HepG2 (cell line): ENCODE measurements around the gene DNLZ. TPM values are rescaled to one million over a fixed set of nuclear protein-coding genes. Genes with fewer than 3 reads are reported as not detected.

ENCODE experiments used
- CREB1 ChIP-seq, 2 experiments: fragments of 450-650 bp in 1 of 2; IDR thresholded peaks; 2 replicates each; pipeline ENCODE4 v1.6.1; 2016 to 2017; ENCODE audit warnings: control low read depth in 1 of 2, mild to moderate bottlenecking in 1 of 2, missing compliant biosample characterization in 1 of 2, missing genetic modification characterization in 1 of 2
- MIXL1 ChIP-seq: IDR thresholded peaks from 2 replicates; pipeline ENCODE4 v1.6.1; 2016
- PHF21A ChIP-seq: sonication (generic); formaldehyde crosslinking; IDR thresholded peaks from 2 replicates; pipeline ENCODE4 v1.5.0; 2020; ENCODE audit warnings: mild to moderate bottlenecking, missing genetic modification reagents
- RELA ChIP-seq: sonication (generic); formaldehyde crosslinking; IDR thresholded peaks from 2 replicates; pipeline ENCODE4 v1.4.0; 2020; ENCODE audit warnings: missing genetic modification reagents
- REPIN1 ChIP-seq: sonication (generic); formaldehyde crosslinking; IDR thresholded peaks from 2 replicates; pipeline ENCODE4 v1.8.0; 2022; ENCODE audit warnings: missing genetic modification reagents, low read depth, mild to moderate bottlenecking, borderline replicate concordance
- RORA ChIP-seq: sonication (generic); formaldehyde crosslinking; IDR thresholded peaks from 2 replicates; pipeline ENCODE4 v1.5.0; 2020; ENCODE audit warnings: mild to moderate bottlenecking, missing genetic modification reagents, moderate library complexity
- TP53 ChIP-seq: sonication (generic); formaldehyde crosslinking; conservative IDR thresholded peaks from 2 replicates; pipeline ENCODE4 v1.4.0; 2020; ENCODE audit warnings: missing genetic modification reagents
- YEATS2 ChIP-seq: sonication (generic); formaldehyde crosslinking; IDR thresholded peaks from 2 replicates; pipeline ENCODE4 v1.4.0; 2020; ENCODE audit warnings: missing genetic modification reagents, borderline replicate concordance
- ZFP82 ChIP-seq: sonication (generic); formaldehyde crosslinking; IDR thresholded peaks from 2 replicates; pipeline ENCODE4 v1.5.1; 2020; ENCODE audit warnings: mild to moderate bottlenecking, missing genetic modification reagents, borderline replicate concordance
- ZNF264 ChIP-seq: sonication (generic); formaldehyde crosslinking; IDR thresholded peaks from 2 replicates; pipeline ENCODE4 v1.4.0; 2020; ENCODE audit warnings: missing genetic modification reagents
- ZNF652 ChIP-seq: IDR thresholded peaks from 2 replicates; pipeline ENCODE4 v1.6.1; 2016; ENCODE audit warnings: low read depth, borderline replicate concordance
- ZNF720 ChIP-seq: sonication (generic); formaldehyde crosslinking; IDR thresholded peaks from 2 replicates; pipeline ENCODE4 v1.4.0; 2020; ENCODE audit warnings: missing genetic modification reagents
- ZNF749 ChIP-seq: sonication (generic); formaldehyde crosslinking; IDR thresholded peaks from 2 replicates; pipeline ENCODE4 v1.8.0; 2022; ENCODE audit warnings: mild to moderate bottlenecking, missing genetic modification reagents, moderate library complexity, borderline replicate concordance
- ZNF788 ChIP-seq: sonication (generic); formaldehyde crosslinking; IDR thresholded peaks from 2 replicates; pipeline ENCODE4 v1.5.0; 2020; ENCODE audit warnings: mild to moderate bottlenecking, missing genetic modification reagents, borderline replicate concordance
- ZNF850 ChIP-seq: sonication (generic); formaldehyde crosslinking; conservative IDR thresholded peaks from 2 replicates; pipeline ENCODE4 v1.9.0; 2021; ENCODE audit warnings: mild to moderate bottlenecking, missing genetic modification reagents
- ZSCAN20 ChIP-seq: sonication (generic); formaldehyde crosslinking; IDR thresholded peaks from 2 replicates; pipeline ENCODE4 v1.4.0; 2020; ENCODE audit warnings: missing genetic modification reagents, mild to moderate bottlenecking, borderline replicate concordance
- polyA plus RNA-seq, 8 experiments: library from polyadenylated mRNA; depleted of rRNA in 3 of 8; stranded (reverse) in 7 of 8; unstranded in 1 of 8; fragments of >200 nt; fragmentation: Illumina TruSeq in 4 of 8; extraction: Trizol in 4 of 8; gene quantifications; 2 replicates each; pipeline versions ENCODE4 v1.2.1 to v1.2.3, GENCODE V29; 2011 to 2016; ENCODE audit warnings: low read depth in 4 of 8, missing spikeins in 1 of 8, mixed read lengths in 1 of 8; ENCODE audit not compliant: insufficient read depth in 1 of 8
- total RNA-seq, 5 experiments: library from RNA; depleted of rRNA; stranded (reverse); fragments of >200 nt; fragmentation: Illumina TruSeq; extraction: Trizol; gene quantifications; 2 replicates each; pipeline ENCODE4 v1.2.3, GENCODE V29; 2016; ENCODE audit warnings: low read depth in 1 of 5
- TF ChIP-seq, protein P1 (sequence below): sonication (generic); formaldehyde crosslinking; IDR thresholded peaks from 2 replicates; pipeline ENCODE4 v1.4.0; 2020; ENCODE audit warnings: missing genetic modification reagents
- TF ChIP-seq, protein P2 (sequence below): sonication (generic); formaldehyde crosslinking; IDR thresholded peaks from 2 replicates; pipeline ENCODE4 v1.4.0; 2020; ENCODE audit warnings: missing genetic modification reagents, mild to moderate bottlenecking, borderline replicate concordance
- TF ChIP-seq, protein P3 (sequence below): sonication (generic); formaldehyde crosslinking; IDR thresholded peaks from 2 replicates; pipeline ENCODE4 v1.4.0; 2020; ENCODE audit warnings: missing genetic modification reagents

Gene DNLZ
- total and polyA plus RNA-seq, 2 of the 13 experiments (the other 11 are each of a cell fraction or from before 2014, with no cell fraction given): 3.4 to 8.0 TPM

DNA sequence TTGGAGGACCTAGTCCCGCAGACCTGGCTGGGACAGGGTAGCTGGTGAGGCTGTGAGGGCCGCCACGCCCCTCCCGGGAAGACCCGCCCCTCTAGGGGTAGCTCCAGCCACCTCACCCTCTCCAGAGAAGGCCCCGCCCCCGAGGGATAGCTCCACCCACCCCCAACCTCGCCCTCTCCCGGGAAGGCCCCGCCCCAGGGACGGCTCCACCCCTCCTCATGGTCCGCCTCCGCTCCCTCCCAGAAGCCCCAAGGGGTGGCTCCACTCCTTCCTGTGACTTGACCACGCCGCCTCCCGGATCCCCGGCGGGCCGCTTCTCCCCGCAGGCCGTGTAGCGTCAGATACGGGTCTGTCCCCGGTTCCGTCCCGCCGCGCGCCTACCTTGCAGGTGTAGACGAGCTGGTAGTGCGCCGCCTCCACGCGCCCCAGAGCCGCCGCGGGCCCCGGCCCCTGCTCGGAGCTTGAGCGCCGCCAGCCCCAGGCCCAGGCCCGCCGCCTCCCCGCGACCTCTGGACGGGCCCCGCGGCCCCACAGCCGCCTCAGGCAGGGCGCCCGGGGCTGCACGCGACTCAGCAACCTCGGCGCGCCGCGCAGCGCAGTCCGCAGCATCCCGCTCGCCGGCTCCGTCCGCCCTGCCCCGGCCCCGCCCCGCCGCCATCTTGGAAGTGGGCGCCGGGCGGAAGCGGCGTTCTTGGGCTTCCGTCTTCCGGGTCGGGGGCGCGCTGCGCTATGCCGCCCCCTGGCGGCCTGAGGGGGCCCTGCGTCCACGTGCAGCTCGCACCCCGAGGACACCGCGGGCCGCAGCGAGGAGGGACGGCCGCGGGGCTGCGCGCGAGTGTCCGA lies at the start of gene DNLZ (continued):
- TF ChIP-seq TP53: no peak
- TF ChIP-seq RORA (CRISPR knock-in tag): no peak
- no peak for TF ChIP-seq RELA
- TF ChIP-seq ZNF749 (CRISPR knock-in tag): peak; percentile 69; the same call in 1 of the 2 replicates
- TF ChIP-seq ZNF850: 0 out of 2 replicates have a peak, but pooled peaks have one; percentile 33
- TF ChIP-seq MIXL1 (CRISPR knock-in tag): 0 out of 2 replicates have a peak, but pooled peaks have one; percentile 23
- TF ChIP-seq ZNF652: no peak
- peak; percentile 29; the same call in 1 of the 2 replicates for TF ChIP-seq ZSCAN20 (CRISPR knock-in tag)
- TF ChIP-seq ZNF264 (CRISPR knock-in tag): no peak
- TF ChIP-seq, protein P1, sequence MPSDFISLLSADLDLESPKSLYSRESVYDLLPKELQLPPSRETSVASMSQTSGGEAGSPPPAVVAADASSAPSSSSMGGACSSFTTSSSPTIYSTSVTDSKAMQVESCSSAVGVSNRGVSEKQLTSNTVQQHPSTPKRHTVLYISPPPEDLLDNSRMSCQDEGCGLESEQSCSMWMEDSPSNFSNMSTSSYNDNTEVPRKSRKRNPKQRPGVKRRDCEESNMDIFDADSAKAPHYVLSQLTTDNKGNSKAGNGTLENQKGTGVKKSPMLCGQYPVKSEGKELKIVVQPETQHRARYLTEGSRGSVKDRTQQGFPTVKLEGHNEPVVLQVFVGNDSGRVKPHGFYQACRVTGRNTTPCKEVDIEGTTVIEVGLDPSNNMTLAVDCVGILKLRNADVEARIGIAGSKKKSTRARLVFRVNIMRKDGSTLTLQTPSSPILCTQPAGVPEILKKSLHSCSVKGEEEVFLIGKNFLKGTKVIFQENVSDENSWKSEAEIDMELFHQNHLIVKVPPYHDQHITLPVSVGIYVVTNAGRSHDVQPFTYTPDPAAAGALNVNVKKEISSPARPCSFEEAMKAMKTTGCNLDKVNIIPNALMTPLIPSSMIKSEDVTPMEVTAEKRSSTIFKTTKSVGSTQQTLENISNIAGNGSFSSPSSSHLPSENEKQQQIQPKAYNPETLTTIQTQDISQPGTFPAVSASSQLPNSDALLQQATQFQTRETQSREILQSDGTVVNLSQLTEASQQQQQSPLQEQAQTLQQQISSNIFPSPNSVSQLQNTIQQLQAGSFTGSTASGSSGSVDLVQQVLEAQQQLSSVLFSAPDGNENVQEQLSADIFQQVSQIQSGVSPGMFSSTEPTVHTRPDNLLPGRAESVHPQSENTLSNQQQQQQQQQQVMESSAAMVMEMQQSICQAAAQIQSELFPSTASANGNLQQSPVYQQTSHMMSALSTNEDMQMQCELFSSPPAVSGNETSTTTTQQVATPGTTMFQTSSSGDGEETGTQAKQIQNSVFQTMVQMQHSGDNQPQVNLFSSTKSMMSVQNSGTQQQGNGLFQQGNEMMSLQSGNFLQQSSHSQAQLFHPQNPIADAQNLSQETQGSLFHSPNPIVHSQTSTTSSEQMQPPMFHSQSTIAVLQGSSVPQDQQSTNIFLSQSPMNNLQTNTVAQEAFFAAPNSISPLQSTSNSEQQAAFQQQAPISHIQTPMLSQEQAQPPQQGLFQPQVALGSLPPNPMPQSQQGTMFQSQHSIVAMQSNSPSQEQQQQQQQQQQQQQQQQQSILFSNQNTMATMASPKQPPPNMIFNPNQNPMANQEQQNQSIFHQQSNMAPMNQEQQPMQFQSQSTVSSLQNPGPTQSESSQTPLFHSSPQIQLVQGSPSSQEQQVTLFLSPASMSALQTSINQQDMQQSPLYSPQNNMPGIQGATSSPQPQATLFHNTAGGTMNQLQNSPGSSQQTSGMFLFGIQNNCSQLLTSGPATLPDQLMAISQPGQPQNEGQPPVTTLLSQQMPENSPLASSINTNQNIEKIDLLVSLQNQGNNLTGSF: peak; percentile 71; the same call in 1 of the 2 replicates
- no peak for TF ChIP-seq ZFP82 (CRISPR knock-in tag)
- TF ChIP-seq YEATS2 (CRISPR knock-in tag): peak; percentile 56; the same call in 1 of the 2 replicates
- TF ChIP-seq ZNF720 (CRISPR knock-in tag): no peak
- TF ChIP-seq, protein P2, sequence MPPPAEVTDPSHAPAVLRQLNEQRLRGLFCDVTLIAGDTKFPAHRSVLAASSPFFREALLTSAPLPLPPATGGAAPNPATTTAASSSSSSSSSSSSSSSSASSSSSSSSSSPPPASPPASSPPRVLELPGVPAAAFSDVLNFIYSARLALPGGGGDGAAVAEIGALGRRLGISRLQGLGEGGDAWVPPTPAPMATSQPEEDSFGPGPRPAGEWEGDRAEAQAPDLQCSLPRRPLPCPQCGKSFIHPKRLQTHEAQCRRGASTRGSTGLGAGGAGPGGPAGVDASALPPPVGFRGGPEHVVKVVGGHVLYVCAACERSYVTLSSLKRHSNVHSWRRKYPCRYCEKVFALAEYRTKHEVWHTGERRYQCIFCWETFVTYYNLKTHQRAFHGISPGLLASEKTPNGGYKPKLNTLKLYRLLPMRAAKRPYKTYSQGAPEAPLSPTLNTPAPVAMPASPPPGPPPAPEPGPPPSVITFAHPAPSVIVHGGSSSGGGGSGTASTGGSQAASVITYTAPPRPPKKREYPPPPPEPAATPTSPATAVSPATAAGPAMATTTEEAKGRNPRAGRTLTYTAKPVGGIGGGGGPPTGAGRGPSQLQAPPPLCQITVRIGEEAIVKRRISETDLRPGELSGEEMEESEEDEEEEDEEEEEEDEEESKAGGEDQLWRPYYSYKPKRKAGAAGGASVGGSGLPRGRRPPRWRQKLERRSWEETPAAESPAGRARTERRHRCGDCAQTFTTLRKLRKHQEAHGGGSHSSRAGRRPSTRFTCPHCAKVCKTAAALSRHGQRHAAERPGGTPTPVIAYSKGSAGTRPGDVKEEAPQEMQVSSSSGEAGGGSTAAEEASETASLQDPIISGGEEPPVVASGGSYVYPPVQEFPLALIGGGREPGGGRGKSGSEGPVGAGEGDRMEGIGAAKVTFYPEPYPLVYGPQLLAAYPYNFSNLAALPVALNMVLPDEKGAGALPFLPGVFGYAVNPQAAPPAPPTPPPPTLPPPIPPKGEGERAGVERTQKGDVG: no peak
- TF ChIP-seq, protein P3, sequence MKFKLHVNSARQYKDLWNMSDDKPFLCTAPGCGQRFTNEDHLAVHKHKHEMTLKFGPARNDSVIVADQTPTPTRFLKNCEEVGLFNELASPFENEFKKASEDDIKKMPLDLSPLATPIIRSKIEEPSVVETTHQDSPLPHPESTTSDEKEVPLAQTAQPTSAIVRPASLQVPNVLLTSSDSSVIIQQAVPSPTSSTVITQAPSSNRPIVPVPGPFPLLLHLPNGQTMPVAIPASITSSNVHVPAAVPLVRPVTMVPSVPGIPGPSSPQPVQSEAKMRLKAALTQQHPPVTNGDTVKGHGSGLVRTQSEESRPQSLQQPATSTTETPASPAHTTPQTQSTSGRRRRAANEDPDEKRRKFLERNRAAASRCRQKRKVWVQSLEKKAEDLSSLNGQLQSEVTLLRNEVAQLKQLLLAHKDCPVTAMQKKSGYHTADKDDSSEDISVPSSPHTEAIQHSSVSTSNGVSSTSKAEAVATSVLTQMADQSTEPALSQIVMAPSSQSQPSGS (CRISPR knock-in tag): peak; percentile 73; the same call in 1 of the 2 replicates
- no peak for TF ChIP-seq CREB1 (IDR thresholded peaks at IDR 0.05)
- TF ChIP-seq CREB1 (CRISPR knock-in tag; IDR thresholded peaks at IDR 0.05): no peak
- peak; percentile 73 for TF ChIP-seq PHF21A (CRISPR knock-in tag)
- peak; percentile 60; the same call in 1 of the 2 replicates for TF ChIP-seq ZNF788 (CRISPR knock-in tag)
- TF ChIP-seq REPIN1 (CRISPR knock-in tag): peak; percentile 92
